ENCODE data around the gene KLHL24.
"Not testable (repeated sequence)": the region's sequence is repeated elsewhere in the genome, so short reads cannot be mapped to it uniquely, and the experiment has no call there.

The KLHL24 gene

GRCh38 chr3:183635431-183636220 lies at the start of gene KLHL24:
KLHL24 (plus strand) TSS chr3:183635623; CDS start chr3:183650357, 14,734 bp downstream.
- peak; percentile 82 for DNase-seq (ENCODE audit: low read depth)

GRCh38 chr3:183586477-183586876 lies 48.9 kb upstream of the KLHL24 start:
- no peak for DNase-seq (ENCODE audit: low read depth)

- no peak for DNase-seq (ENCODE audit: low read depth)
These were observed 48.1 kb upstream of the KLHL24 start for GRCh38 chr3:183587336-183587735.

- DNase-seq (ENCODE audit: low read depth): no peak
These were observed 45.0 kb upstream of the KLHL24 start for GRCh38 chr3:183590442-183590841.

- no peak for DNase-seq (ENCODE audit: low read depth)
These were observed 43.4 kb upstream of the KLHL24 start for GRCh38 chr3:183591881-183592521.

GRCh38 chr3:183592821-183593220 lies 42.6 kb upstream of the KLHL24 start:
- DNase-seq (ENCODE audit: low read depth): no peak

GRCh38 chr3:183594636-183595035 lies 40.8 kb upstream of the KLHL24 start:
- DNase-seq (ENCODE audit: low read depth): no peak

DNA sequence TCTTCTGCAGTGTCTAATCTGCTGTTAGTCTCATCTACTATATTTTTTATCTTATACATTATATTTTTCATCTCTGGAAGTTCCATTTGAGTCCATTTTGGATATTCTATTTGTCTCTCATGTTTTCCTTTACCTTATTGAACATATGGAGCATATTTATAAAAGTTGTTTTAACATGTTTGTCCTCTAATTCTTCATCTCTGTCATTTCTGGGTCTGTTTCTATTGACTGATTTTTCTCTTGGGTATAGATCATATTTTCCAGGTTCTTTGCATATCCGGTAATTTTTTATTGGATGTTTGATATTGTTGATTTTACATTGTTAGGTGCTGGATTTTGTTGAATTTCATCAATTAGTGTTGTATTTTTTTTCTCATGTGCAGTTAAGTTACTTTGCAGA lies 37.5 kb upstream of the KLHL24 start:
- DNase-seq (ENCODE audit: low read depth): no peak

DNA sequence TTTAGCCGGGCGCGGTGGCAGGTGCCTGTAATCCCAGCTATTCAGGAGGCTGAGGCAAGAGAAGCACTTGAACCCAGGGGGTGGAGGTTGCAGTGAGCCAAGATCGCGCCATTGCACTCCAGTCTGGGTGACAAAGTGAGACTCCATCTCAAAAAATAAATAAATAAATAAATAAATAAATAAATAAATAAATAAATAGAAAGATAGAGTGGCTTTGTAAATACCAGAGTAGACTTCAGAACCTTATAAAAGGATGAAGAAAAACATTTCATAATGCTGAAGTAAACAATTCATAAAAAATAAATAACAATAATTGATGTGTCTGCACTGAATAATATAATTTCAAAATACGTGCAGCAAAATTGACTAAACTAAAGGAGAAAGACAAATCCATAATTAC lies 24.1 kb upstream of the KLHL24 start:
- DNase-seq (ENCODE audit: low read depth): not testable (repeated sequence)

DNA sequence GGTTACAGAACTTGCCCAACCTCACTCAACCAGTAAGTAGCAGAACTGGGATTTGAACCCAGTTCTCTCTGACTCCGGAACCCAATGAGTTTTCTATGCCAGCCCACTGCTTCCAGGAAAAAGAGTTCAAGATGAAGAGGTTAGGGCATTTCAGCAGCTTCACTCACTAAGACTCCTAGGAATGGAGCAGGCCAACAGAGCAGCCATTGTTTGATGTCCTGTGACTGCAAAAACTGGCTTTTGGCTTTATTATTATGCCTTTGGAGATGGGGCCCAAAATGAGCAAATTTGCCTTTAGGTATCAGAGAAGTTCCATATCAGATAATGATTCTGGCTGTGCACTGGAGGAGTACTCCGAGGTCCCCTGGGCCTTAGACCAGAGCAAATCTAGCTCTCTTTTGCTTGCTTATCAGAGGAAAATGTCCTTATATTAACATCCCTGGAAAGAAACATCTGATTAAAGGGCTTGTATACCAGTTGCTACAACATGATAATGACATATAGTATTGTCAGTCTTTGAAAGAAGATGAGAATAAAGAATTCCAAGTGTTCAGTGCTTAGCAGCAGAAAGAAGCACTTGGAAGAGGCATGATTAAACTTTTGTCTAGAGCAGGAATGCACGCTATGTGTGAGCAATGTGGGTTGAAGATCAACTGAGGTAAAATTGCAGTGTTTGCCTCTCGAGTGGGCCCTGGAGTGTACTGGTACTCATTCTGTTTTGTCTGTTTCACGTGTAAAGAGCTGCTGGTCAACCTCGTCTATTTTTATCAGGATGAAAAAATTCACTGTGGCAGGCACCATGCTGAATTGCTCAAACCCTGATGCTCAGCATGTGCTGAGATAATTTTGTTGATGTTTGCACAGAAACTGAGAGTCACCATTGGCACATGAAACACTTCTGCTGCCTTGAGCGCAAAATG lies 21.8 kb upstream of the KLHL24 start:
- DNase-seq (ENCODE audit: low read depth): no peak

- DNase-seq (ENCODE audit: low read depth): no peak
These were observed 16.9 kb upstream of the KLHL24 start for GRCh38 chr3:183618542-183618941.

- DNase-seq (ENCODE audit: low read depth): no peak
These were observed 16.4 kb upstream of the KLHL24 start for GRCh38 chr3:183619010-183619409.

GRCh38 chr3:183619624-183620251 lies 15.7 kb upstream of the KLHL24 start:
- no peak for DNase-seq (ENCODE audit: low read depth)

DNA sequence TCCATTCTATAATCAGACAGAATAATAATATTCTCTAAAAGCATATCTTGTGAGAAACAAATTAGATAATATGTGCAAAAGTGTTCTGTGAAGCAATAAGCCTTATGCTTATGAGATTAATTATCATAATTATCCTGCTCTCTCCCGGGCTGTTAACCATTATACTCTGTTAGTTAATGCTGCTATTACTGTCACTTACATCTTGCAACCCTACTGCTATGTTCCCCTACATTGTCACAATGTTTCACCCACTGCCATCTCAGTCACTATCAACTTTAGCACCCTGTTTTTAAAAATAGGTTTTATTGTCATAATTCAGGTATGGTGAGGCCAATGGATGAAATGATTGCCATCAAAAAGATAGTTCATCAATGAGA lies 15.2 kb upstream of the KLHL24 start:
- DNase-seq (ENCODE audit: low read depth): no peak

GRCh38 chr3:183622473-183622872 lies 12.9 kb upstream of the KLHL24 start:
- DNase-seq (ENCODE audit: low read depth): not testable (repeated sequence)

- no peak for DNase-seq (ENCODE audit: low read depth)
These were observed 8.4 kb upstream of the KLHL24 start for GRCh38 chr3:183626877-183627594.

GRCh38 chr3:183629546-183630301 lies 5.7 kb upstream of the KLHL24 start:
- DNase-seq (ENCODE audit: low read depth): no peak

GRCh38 chr3:183631715-183632114 lies 3.7 kb upstream of the KLHL24 start:
- DNase-seq (ENCODE audit: low read depth): no peak

DNA sequence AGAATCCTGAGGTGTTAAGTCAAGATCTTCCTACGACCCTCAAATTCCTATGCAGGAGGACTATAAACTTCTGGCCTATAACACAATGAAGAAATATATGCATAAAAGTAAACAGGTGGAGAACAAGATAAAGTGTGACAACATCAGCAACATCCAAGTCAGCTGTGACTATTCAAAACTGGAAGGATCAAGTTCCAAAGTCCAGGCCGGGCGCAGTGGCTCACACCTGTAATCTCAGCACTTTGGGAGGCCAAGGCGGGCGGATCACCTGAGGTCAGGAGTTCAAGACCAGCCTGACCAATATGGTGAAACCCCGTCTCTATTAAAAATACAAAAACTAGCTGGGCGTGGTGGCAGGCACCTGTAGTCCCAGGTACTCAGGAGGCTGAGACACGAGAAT lies 2.7 kb upstream of the KLHL24 start:
- DNase-seq (ENCODE audit: low read depth): not testable (repeated sequence)

DNA sequence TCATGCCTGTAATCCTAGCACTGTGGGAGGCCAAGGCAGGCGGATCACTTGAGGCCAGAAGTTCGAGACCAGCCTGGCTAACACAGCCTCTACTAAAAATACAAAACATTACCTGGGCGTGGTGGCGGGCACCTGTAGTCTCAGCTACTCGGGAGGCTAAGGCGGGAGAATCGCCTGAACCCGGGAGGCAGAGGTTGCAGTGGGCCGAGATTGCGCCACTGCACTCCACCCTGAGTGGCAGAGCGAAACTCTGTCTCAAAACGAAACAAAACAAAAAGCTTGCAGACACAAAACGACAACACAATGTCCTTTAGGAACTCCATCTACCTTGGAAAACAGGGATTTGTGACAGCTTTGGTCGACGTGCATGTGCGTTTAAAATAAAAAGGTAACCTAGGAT lies 716 bp upstream of the KLHL24 start:
- no peak for DNase-seq (ENCODE audit: low read depth)

- DNase-seq (ENCODE audit: low read depth): no peak
These were observed 354 bp upstream of the KLHL24 start for GRCh38 chr3:183635107-183635430.
